HG03558 (cell line): ENCODE data around the gene WDR82.

Experiments
- ATAC-seq: cut with Tn5 transposase; IDR thresholded peaks from one replicate; pipeline ENCODE4 v1.9.1; 2021; ENCODE audit warnings: moderate number of reproducible peaks; ENCODE audit not compliant: unreplicated experiment; ENCODE audit errors: extremely low read depth

WDR82 gene

DNA sequence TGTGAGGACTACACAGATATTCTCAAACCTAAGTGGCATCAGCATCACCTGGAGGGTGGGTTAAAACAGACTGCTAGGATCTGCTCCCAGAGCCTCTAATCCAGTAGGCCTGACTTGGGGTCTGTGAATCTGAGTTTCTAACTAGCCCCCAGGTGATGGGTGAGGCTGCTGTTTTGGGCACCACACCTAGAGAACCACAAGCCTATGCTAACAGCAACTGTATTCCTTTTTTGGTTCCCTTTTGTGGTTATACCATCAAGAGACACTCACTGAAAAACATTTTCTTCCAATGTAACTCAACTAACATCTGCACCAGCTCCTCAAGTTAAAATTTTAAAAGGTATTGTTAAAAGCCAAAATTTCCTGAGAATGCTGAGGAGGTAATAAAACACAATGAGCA is 16.0 kb downstream of the WDR82 start:
- ATAC-seq: no peak

- ATAC-seq: no peak
Observed at GRCh38 chr3:52259448-52259847, 19.0 kb downstream of the WDR82 start.

DNA sequence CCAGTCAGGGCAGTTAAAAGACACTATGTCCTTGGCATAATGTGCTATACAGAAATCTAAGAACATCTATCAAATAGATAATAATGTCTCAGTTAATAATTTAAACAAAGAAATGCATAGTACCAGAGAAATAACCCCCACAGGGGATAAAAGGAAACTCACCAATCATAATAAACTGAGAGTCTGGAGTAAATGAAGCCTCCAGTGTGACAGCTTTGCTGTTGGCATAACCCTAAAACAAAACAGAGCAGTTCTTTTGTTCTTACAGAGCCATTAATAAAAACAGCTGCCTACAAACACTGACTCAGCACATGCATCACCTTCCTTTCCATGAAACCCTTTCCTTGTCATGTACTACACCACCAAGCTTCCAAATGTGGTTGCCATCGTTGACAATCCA is 19.4 kb downstream of the WDR82 start:
- no peak for ATAC-seq

- no peak for ATAC-seq
Observed at GRCh38 chr3:52257911-52258310, 20.5 kb downstream of the WDR82 start.

DNA sequence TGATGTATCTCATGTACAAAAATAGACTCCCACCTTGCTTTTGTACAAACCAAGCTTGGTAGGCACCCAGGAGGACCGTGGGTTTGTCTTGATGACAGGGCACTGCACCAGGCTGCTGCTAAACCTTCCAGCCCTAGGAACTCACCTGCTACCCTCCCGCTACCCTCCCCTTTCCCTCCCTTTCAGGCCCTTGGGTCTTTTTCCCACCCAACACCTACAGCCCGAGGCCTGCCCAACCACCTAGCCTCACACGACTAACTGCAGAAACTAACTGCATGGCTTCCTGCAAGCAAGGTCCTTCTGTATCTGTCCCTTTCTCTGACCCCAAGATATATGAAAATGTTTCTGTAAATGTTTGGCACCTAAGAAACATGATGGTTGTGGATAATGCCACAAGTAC is 21.8 kb downstream of the WDR82 start:
- ATAC-seq: no peak

DNA sequence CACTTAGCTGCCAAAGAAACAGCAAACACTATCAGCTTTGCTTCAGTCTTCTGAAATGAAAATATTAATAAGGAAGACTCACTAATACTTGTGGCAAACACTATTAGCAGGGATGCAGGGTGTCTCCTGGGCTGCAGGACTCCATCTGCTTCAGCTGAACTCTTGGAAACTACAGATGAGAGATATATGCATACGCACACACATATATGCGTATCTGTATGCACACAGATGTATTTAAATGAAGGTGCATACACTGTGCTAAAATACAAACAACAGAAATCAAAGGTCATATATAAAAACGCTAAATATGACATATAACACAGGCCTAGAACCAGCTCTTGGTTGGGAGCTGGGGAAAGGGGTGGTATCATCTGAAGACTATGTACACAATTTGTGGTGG is 22.3 kb downstream of the WDR82 start:
- ATAC-seq: no peak

DNA sequence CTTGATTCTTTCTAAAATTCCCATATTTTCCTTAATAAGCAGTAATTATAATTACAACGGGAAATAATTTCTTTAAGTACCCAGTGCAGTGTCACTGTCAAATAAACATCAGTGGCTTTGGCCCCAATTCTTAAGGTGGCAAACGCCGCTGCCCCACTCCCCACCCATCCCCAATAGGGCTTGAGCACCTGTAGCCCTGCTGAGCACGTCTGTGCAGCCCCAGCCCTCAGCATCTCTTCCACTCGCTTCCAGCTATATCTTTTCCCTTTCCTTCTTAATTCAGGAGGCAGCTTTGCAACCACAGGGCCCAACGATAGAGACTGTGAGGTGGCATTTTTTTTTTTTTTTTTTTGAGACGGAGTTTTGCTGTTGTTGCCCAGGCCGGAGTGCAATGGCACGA is 23.8 kb downstream of the WDR82 start:
- no peak for ATAC-seq

DNA sequence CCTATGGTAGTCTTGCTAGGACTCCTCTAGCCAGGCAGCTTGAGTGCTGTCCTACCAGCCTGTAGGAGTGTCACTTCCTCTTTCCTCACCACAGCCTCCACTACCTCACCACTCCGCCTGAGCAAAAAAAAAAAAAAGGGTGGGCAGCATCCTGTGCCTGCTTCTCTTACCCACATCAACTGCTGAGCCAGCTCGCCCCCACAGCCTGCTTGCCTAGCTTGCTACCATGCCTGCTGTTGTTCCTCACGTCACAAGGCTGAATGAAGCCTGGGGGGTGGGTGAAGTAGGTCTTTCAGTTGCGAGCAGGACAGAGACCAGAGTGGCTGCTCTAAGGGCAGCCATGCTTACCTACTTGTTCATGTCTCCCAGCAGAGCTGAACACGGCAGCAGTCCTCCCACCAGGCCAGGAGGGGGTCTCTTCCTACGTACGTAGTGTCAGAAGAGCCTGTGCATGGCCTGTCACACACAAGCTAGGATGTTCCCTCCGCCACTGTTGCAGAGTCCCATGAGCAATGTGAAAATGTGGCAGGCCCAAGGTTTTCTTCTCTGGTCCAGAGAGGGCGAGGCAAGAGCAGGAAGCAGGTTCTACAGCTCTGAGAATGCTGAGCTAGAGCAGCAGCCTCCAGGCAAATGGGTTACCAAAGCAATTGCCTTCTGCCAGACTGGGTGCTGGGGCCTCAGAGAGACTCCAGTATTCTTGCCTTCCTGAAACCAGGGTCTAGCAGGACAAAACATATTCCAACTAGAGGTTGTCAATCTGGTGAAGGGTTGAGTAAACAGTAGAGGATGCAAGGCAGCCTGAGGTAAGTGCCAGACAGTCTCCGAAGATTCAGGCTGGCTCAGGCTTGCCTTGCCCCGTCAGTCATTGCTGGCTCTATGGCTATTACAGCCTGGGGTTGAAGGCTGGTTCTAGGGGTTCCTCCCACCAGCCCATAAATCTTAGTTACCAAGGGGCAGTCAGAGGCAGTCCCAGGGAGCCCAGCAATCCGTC is 24.8 kb downstream of the WDR82 start:
- peak; percentile 80 for ATAC-seq

DNA sequence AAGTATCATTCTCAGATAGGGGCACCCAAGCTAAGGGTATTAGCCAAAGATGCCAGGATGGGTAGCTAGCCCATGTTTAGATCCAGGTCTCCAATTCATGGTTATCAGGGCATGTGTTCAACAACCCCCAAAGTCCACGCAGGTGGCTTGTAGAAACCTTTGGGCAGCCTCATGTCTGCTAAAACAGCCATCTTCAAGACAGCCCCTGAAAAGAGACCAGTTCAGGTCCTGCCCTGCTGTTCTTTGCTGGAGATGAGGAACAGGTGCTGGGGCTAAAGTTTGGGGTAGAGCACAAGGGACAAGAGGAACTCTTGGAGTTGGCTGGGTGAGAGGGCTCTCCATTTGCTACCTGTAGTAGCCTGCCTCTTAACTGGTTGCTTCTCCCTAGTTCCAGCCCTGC is 28.3 kb downstream of the WDR82 start:
- ATAC-seq: no peak

DNA sequence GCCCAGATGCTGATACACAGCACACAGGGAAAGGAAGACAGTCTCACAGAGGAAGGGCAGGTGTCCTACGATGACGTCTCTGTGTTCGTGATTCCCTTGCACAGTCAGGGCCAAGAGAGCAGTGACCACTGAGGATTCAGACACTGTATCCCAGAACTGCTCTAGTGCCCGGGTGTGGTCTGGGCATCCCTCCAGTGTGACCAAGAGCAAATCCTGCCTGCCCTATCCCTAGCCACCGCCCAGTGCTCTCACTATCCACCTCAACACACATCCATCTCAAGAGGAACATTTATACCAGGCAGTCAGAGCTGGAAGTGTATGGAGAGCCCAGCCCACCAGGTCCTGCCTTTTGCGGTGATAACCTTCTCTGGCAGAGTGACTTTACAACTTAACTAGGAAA is 28.8 kb downstream of the WDR82 start:
- ATAC-seq: no peak

- no peak for ATAC-seq
Observed at GRCh38 chr3:52248816-52249547, 29.5 kb downstream of the WDR82 start.

- no peak for ATAC-seq
Observed at GRCh38 chr3:52248165-52248541, 30.3 kb downstream of the WDR82 start.

DNA sequence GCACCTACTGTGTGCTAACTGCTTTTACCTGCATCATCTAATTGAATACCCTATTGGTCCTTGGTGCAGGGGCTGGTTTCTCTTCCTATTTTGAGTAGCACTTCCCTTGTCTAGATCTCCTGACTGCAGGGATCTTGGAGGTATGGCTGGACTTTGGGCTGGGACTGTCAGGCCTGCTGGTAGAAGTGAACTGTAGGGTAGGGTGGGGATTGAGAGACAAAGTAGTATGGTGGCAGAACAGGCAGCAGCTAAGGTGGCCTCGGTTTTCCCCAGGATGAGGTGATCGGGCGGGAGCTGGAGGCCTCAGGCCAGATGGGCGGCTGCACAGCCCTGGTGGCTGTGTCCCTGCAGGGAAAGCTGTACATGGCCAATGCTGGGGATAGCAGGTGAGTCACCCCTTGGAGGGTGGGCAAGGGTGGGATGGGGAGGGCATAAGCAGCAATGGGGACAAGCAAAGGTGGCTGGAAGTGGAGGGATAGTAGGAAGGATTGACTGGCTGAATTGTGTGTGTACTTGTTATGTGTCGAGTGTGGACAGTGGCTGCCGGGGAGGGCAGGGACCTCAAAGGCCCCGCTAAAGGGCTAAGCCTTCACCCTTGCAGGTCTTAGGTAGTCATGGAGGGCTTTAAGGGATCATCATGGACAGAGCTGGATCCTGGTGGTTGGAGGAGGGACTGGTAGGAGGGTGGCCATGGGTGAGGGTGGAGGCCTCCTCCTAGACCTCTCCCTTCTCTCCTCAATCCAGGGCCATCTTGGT is 30.9 kb downstream of the WDR82 start:
- no peak for ATAC-seq

DNA sequence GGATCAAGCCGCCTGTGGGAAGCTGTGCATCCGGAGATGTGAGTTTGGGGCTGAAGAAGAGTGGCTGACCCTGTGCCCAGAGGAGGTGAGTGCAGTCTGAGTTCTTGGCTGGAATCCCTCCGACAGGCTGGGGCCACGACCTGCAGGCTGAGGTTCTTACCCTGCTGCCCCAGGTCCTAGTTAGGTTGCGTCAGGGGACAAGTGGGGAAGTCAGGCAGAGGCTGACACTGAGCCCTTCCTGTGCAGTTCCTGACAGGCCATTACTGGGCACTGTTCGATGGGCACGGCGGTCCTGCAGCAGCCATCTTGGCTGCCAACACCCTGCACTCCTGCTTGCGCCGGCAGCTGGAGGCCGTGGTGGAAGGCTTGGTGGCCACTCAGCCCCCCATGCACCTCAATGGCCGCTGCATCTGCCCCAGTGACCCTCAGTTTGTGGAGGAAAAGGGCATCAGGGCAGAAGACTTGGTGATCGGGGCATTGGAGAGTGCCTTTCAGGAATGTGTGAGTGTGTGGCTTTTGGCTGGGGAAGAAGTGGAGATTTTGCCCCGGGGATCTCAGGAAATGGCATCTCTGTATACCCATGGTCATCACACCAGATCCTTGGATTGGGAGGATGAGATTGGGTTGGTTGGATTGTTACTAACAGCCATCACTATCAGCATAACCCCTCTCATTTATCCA is 31.6 kb downstream of the WDR82 start:
- ATAC-seq: no peak

- no peak for ATAC-seq
Observed at GRCh38 chr3:52246264-52246620, 32.2 kb downstream of the WDR82 start.

- ATAC-seq: no peak
Observed at GRCh38 chr3:52245322-52246263, 32.9 kb downstream of the WDR82 start, which contains the start of gene PPM1M. Gene PPM1M (plus strand): TSS chr3:52245759. CDS start chr3:52245825, 66 bp downstream.

DNA sequence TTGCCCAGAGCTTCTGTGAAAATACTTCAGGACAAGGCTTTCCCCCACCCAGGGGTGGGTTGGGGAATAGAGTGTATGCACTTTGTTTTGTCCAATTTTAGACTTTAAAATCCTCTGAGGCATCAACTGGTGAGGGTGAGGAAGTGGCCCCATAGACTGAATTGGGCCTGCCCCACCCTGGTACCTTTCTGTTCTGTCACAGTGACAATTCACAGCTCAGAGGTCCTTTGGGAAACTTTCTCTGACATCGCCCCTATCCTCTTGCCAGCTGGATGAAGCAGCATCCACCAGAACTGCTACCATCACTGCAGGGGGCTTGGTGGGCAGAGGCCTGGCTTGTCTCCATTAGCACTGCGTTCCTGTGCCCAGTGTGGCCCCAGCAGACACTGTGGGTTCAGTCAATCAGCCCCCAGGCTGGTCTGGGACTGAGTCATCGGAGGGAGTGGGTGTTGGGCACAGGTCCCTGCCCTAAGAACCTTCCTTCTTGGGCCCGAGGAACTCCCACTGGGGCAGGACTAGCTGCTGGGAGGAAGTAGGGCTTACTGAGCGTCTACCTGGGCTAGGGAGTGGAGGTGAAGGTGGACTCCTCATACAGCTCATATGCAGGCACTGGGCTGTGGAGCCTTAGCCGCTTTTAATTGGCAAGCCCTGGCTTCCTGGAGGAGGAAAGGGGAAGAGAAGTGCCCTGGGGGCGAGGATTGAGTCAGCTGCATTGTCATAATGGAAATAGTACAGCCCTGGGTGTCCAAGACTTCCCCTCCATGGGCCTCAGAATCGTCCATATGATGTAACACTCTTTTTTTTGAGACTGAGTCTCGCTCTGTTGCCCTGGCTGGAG is 34.4 kb downstream of the WDR82 start:
- ATAC-seq: no peak

- ATAC-seq: no peak
Observed at GRCh38 chr3:52242039-52242438, 36.4 kb downstream of the WDR82 start.
